Islet of Langerhans (tissue), 1 donor: ENCODE data around the gene FAM131C.
"Not testable (repeated sequence)": the region's sequence is repeated elsewhere in the genome, so short reads cannot be mapped to it uniquely, and the experiment has no call there.

ENCODE experiments used
- FAIRE-seq: peaks from one replicate; lab custom pipeline; 2011; peaks lifted over from hg19 to GRCh38; lab: Jason Lieb, UNC

The FAM131C gene

DNA sequence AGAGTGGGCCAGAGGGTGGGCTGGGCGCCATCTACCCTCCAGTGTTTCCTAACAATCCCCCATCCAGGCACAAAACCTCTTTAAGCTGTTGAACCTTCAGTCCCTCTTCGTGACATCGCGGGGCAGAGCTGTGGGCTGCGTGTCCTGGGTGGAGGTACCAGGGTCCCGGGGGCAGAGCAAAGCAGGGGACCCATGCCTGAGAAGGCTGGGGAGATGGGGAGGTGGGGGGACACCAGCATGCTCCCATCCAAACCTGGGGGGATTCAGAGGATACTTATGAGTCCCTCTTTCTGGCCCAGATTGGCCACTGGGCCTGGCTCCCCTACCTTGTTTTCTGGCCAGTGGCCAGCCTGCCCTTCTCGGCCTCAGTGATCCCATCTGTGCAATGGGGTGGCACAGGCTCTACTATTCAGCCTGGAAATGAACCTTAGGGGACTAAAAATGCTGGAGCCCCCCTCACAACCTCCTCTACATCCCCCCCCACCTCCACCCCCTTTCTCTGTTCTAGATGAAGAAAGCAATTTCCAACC, 40.3 kb downstream of the FAM131C start:
- not testable (repeated sequence) for FAIRE-seq

DNA sequence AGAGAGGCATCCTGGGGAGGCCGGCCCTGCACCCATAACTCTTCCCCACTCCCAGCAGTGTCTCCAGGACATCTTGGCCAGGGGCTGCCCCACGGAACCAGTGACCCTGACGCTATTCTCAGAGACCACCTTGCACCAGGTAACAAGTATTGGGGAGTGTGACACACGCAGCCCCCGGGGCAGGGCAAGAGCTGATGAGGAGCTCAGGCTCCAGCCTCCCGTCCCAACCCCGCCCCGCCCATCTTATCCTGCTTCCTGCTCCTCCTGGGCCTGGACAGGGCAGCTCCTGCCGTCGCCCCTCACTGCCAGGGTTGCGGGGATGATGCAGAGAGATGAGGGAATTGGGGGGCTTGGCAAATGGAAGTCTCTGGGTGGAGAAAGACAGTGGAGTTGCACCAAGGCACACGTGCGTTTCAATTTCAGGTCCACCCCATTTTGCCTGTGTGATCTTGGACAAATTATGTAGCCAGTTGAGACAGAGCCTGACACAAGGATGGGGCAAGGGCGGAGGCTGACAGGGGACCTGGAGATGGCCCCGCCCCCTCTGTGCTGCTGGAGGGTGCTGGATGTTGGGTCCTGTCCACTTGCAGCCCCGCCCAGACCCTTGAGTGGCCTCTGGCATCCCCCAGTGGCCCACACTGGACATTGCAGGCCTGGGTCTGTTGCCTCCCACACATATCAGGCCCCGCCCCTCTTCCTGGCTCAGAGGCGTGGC, 40.9 kb downstream of the FAM131C start:
- no peak for FAIRE-seq

DNA sequence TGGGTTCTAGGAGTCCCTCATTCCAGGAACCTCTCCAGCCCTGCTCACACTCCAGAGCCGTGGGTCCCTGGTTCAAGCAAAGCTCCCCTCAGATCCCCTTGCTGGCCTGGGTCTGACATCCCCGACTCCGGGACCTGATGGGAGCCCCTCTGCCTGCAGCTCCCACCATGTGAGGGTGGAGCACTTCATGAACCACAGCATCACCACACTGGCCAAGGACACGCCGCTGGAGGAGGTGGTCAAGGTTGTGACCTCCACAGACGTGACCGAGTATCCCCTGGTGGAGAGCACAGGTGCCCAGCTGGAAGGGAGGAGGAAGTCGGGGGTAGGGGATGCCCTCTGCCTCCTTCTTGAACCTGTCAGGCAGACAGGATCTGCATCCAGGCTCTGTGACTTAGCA, 41.9 kb downstream of the FAM131C start:
- no peak for FAIRE-seq

DNA sequence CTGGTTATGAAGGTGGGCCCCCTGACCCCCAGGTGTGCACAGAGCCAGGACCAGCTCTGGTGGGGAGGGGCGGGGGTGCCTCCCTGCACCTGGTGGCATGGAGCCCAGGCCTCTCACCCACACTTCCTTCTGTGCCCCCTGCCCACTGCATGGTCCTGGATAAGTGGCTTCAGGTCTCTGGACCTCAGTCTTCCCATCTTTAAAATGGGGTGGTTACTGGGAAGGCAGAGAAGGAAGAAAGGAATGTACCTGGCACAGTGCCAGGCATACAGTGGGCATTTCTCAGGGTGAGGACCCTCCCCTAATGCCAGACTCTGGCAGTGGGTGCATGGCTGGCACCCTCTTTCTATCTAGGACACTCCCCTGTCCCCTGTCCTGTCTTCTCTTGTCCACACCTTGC, 44.2 kb downstream of the FAM131C start:
- FAIRE-seq, result no peak

DNA sequence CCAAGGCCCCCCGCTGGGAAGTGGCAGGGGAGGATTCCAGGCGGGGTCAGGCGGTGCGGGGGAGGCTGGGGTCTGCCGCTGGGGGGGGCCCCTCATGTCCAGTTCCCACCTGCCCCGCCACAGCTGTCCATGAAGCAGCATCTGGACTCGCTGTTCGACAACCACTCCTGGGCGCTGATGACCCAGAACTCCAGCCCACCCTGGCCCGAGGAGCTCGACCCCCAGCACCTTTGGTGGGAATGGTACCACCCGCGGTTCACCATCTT, 44.5 kb downstream of the FAM131C start:
- FAIRE-seq, result not testable (repeated sequence)

DNA sequence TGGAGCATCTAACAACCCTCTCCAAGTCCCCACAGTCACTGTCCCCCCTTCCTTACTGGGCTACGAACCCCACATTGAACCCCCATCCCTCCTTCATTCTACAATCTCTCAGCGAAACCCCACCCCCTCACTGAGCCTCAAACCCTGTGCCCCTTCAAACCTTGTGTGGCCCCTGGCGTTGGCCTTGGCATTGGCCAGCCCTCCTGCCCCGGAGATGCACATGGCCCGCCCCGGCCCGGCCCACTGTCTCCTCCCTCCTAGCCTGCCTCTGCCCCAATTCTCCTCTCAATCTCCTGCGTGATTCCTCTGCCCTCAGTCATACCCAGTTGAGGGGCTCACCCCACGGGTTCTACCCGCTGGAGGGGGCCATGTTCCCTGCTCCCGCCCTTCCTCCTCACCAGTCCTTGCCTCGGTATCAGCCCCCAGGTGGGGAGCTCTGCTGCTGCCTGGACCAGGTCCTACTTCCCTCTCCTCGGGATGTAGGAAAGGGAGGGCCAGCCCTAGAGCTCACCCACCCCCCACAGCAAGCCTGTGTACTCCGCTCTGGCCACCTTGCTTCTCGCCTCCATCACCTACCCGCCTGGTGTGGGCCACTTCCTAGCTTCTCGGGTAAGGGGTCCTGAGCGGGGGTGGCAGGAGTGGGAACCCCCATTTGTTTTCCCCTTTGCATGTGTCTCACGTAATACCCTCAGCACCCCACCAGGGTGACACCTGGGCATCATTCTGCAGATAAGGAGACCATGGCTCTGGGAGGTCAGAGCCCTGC, 45.0 kb downstream of the FAM131C start:
- FAIRE-seq, result no peak

DNA sequence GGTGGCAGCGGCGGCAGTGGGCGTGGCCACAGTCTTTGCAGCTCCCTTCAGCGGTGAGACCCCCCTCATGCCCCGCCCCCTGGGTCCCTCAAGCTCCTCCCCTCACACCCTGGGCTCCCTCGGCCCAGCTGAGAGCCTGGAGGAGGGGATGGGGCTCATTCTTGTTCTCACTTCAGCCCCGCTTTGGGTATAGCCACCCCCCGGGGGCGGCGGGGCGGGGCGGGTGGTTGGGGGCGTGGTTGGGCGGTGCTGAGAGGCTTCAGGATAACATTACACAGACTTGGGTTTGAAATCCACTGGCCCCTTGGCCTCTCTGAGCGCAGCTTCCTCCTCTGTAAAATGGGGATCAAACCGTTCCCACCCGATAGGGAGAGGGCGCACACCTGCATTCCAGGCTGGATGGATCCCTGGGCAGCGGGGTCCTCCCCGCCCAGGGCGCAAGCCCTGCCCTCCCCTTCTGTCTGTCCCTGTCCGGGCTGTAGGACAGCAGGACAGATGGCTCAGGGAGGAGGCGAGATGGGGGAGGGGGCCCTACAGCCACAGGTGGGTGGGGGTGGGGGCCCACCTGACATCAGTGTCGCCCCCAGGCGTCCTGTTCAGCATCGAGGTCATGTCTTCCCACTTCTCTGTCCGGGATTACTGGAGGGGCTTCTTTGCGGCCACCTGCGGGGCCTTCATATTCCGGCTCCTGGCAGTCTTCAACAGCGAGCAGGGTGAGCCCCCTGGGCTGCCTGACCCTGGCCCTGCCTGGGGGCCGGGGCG, 46.5 kb downstream of the FAM131C start:
- no peak for FAIRE-seq

DNA sequence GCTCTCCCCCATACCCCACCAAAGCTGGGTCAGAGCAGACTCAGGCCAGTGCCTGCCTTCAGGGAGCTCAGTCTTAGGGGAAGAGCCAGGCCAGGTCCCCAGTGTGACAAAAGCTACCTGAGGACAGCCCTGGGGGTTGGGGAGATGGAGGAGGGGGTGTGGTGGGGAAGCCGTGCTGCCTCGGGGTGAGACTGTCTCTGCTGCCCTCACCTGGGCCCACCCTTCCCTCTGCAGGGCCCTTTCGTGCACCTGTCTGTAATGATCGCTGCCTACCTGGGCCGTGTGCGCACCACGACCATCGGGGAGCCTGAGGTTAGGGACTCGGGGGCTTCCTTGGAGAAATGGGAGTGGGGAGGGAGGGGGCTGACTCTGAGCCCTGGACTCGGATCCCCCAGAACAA, 47.1 kb downstream of the FAM131C start:
- not testable (repeated sequence) for FAIRE-seq

DNA sequence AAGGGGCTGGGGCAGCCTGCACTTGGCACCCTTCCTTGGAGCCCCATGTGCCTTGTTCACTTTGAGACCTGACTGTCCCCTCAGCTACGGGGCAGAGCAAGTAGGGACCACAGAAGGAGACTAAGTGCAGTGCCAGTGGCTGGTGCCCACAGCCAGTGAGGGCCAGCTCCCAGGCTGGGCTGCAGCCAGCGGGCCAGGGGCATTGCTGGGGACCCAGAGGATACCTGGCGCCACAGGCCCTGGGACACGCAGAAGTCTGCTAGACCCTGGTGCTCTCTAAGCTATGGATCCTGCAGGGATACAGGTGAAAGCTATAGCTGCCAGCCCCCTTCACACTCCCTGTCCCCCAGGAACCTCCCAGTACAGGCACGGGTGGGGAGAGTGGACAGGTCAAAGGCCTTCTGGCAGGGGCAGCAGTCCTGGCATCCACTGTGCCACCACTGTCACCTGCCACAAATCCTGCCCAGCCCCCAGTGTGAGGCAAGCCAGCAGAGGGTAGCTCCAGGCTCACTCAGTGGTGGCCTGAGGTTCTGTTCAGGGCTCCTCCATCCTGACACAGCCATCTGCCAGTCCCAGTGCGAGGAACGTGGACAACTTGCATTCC, 50.3 kb downstream of the FAM131C start:
- no peak for FAIRE-seq

DNA sequence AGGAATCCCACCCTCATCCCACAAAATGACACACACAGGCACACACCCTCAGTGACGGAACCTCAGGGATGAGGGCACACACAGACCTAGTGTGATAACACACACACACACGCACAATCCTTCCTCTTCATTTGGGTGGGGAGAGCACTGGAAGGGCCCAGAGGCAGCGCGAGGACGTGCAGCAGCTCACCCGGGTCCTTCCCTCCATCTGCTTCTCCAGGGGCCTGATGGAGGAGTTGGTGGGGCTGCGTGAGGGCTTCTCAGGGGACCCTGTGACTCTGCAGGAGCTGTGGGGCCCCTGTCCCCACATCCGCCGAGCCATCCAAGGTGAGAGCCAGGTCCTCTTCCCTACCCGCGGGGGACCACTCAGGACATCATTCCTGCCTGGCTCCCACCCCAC, 51.1 kb downstream of the FAM131C start:
- FAIRE-seq, result no peak

DNA sequence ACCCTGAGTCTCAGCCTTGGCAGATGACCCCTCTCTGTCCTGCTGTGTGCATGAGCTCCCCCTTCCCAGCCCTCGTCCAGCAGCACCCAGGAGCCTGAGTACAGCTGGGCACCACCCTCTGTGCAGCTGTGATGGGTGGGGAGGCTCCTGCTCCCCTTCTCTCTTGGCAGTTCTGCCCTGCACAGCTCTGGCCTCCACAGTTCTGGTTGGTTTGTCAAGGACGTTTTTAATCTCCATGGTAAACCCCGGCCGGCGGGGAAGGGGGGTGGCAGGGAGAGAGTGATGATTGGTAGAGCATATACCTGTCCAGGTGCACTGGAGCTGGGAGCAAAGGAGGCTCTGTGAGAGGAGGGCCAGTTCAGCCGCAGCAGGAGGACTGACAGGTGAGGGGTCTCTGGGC, 51.8 kb downstream of the FAM131C start, which contains the start of gene CLCNKA:
Gene CLCNKA (plus strand): TSS at position 356 of the 400 bp plus-strand sequence. CDS start 584 bp downstream, outside the sequence.
- no peak for FAIRE-seq

DNA sequence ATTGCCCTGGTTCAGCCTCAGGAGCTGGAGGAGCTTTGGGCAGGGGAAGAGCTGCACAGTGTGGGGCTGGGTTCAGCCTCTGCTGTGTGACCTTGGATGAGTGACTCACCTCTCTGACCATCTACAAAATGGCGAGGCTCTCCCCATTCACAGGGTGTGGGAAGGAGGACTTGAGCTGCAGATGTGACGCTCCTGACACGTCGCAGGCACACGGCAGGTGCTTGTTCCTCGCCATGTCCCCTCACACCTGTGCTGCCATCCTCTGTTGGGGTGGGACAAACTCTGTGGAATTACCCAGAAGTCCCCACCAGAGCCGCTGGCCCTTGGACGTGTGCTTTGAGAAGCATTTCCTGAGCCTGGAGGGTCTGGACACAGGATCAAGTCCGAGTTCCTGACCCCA, 52.6 kb downstream of the FAM131C start:
- FAIRE-seq, result not testable (repeated sequence)

DNA sequence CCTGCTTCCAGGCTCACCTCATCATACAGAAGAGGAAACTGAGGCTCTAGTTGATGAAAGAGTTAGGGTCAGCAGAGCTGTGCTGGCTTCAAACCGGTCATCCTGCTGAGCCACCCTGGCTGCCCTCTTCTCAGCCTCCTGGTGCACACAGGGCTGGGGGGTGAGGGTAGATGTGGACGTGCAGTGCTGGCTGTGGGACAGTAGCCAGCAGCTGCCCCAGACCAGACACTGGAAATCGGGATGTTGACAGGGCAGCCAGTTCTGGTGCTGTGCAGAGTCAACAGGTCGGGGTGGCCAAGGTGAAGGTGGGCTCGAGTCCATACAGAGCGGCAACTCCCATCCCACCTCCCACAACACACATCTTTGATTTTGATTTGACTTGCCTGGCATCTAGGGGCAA, 53.1 kb downstream of the FAM131C start:
- FAIRE-seq, result no peak

DNA sequence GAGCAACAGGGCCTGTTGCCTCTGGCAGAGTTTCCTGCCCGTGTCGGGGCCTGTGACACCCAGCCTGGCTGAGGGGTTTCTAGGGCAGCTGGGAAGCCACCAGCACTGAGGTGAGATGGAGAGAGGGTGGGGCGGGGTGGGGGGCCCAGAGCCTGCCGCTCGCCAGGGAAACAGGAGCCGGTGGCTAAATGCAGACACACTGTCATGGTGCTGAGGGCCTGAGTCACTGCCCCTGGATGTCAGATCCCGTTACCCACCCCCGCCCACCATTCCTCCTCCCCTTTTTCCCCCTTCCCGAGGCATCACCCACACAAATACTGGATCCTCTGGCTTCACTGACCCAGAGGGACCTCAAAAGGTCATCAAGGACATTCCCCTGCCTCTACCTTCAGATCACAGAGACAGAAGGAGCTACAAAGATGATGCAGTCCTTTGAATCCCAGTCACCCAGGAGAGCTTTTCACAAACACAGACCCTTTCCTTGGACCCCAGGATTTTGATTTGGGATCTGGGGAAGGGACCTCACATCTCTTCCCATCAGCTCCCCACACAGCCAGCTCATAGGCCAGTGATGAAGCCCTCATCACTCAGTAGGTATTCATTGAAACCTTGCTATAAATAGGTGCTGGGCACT, 53.7 kb downstream of the FAM131C start:
- FAIRE-seq, result no peak

DNA sequence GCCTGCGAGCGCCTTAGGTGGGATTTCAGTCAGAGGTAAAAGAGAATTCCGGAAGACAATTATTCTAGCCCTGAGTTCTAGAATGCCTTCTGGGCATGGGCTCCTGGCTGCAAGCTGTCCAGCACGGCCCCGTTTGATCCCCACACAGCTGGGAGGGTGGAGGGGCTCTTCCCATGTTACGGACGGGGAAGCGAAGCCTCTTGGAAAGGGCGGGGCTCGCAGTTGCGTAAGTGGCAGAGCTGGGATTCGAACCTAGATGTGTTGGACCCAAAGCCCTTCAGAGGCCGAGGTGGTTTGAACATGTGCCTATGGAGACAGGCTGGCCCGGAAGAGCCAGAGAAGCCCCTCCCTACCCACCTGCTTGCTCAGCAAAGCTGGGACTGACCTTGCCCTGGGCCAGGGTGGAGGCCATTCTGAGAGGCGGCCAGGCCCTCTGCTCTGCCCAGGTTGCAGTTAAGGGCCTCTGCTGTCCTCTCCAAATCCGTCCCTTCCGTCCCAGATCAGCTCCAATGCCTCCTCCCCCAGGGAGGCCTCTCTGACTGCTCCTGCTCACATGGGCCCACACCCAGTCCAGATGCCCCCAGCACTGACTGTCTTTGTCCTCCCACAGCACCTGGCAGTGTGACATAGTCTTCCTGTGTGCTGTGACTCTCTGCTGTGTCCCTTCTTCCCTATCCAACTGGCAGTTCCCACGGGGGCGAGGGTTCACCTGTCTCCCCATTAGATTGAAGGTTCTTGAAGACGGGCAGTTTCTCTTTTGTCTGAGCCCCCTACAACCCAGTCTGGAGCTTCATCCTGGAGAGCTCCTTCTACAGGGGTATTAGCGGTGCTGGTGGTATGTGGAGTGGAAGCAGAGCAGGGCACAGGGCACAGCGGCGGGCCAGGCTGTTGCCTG, 54.5 kb downstream of the FAM131C start:
- FAIRE-seq, result no peak

DNA sequence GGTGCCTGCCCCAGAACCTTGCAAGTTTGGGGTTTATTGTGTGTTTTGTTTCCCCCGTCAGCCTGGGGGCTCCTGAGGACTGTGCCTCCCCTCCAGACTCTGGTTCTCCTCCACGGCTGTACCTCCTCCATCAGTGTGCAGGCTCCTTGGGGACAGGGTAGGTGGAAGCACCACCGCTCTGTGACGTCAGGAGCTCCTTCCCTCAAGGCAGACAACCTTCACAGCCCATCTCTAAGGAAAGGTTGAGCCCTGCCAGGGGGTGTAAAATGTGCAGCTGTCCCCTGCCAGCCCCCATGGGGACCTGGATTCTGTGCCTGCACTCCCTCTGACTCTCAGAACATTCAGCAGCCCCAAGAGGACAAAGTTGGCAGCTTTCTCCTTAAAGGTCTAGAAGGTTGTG, 55.1 kb downstream of the FAM131C start:
- FAIRE-seq, result no peak

DNA sequence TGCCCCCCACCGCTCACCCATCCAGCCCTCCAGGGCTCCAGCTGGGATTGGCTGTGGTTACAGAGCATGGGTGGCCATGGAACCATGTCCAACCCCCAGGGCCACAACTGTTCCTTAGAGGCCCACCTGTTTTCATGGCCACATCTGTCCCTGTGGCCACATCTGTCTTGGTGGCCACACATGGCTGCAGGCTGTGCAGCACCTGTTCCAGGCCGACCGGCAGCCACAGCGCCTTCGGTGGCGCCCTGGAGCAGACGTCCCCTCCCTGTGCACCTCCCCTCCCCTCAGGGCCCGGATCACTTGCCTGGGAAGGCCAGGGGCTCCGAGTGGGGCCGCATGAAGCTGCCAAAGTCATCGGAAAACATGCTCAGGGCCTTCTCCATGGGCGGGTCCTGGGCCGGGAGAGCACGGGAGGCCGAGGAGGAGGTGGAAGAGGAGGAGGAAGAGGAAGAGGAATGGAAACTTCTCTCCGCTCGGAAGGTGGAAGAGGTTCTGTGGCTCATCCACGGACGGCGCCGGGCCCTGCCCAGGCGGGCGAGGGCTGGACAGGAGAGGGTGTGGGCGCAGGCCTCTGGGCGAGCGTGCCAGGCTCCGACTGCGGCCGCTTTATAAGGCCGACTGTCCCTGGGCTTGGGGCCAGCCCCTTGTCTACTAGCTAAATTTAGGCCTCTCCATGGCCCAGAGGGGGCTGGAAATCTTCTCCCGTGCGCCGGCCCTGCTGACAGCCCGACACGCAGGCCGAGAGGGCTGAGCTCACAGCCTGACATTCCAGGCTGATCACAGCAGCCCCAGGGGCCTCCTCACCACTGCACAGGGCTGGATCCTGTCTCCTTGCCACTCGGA, 55.8 kb downstream of the FAM131C start, which contains the start of gene HSPB7:
Gene HSPB7 (minus strand): TSS at position 583 of the 843 bp plus-strand sequence. CDS start 80 bp downstream, at position 503.
- no peak for FAIRE-seq

DNA sequence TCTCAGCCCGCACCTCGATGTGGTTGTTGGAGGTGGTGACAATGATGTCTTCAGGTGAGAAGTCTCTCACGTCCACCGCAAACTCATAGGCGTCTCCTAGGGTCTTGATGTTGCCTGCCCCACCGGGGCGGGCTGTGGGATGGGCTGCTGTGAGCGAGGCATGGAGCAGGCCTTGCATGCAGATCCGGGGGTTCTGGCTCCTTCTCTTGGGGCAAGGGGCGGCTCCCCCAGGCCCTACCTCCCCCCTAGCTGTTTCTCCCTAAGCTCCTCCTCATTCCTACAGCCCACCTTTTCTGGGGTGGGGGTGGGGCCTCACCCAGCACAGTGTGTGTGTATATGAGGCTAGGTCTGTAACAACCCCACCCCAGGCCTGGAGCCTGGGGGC, 56.4 kb downstream of the FAM131C start:
- no peak for FAIRE-seq

DNA sequence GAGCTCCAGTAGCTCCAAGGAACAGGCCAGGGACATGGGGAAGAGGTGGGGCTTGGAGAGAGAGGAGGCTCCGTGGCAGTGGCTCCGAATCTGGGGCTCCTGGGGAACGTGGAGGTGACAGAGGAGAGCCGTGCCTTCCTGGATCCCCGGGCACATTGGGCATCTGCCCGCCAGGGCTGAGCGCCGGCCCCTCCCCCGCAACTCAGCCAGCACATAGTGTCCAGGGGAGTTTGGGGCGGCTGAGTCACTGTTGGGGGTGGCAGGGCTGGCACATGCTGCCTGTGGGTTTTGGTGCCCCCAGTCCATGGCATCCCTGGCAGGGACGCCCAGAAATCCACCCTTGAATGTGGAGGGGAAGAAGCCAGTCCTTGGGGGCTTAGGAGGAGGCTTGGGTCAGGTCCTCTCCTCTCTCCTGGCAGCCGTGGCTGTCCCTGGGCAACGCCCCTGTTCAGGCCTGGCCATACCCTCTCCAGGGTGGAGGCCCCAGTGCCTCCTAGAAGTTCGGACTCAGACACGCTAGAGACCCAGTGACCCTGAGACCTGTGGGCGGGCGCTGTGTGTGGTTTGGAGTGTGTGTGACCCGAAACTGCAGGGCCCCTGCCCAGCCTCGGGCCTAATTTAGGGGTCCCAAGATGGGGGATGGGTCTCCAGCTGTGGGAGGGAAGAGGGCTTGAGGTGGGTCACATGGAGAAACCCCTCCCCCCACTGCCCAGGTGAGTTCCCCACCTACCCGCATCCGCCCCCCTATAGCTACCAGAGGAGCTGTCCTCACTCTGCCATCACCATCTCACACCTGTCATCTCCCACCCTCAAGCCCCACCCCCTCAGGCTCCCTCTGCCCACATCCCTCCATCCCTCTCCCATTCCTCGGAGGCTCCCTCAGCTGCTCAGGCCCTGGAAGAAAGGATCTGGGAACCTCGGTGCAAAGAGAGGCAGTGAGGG, 57.2 kb downstream of the FAM131C start:
- no peak for FAIRE-seq
